Gastrocnemius medialis (tissue), 4 donors: ENCODE measurements around the gene GNPNAT1.

Experiments
- POLR2A ChIP-seq, 2 donors: fragments of 450-650 bp; IDR thresholded peaks; one replicate each; pipeline ENCODE4 v1.6.1; 2017; ENCODE audit warnings: antibody characterized with exemption in 2 of 2, mild to moderate bottlenecking in 2 of 2, moderate library complexity in 2 of 2
- TF ChIP-seq, protein P1 (sequence below), 5 experiments: fragments of 450-650 bp in 3 of 5; fragments of 200-600 bp in 2 of 5; sonication (generic) in 2 of 5; IDR thresholded peaks in 4 of 5; conservative IDR thresholded peaks in 1 of 5; 1 replicate in 4 of 5; 2 replicates in 1 of 5; pipeline ENCODE4 v1.5.1; 2016 to 2019; ENCODE audit warnings: antibody characterized with exemption in 5 of 5, mild to moderate bottlenecking in 3 of 5, moderate library complexity in 3 of 5

GRCh38 chr14:52783206-52783605 lies 8.2 kb downstream of the GNPNAT1 start:
- TF ChIP-seq, protein P1, sequence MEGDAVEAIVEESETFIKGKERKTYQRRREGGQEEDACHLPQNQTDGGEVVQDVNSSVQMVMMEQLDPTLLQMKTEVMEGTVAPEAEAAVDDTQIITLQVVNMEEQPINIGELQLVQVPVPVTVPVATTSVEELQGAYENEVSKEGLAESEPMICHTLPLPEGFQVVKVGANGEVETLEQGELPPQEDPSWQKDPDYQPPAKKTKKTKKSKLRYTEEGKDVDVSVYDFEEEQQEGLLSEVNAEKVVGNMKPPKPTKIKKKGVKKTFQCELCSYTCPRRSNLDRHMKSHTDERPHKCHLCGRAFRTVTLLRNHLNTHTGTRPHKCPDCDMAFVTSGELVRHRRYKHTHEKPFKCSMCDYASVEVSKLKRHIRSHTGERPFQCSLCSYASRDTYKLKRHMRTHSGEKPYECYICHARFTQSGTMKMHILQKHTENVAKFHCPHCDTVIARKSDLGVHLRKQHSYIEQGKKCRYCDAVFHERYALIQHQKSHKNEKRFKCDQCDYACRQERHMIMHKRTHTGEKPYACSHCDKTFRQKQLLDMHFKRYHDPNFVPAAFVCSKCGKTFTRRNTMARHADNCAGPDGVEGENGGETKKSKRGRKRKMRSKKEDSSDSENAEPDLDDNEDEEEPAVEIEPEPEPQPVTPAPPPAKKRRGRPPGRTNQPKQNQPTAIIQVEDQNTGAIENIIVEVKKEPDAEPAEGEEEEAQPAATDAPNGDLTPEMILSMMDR (IDR thresholded peaks at IDR 0.05 in 4 of 5, conservative IDR thresholded peaks at IDR 0.05 in 1 of 5): no peak
- TF ChIP-seq POLR2A (IDR thresholded peaks at IDR 0.05): no peak
